HUDEP-2 (cell line): ENCODE measurements around the gene AOPEP.
A peak's percentile ranks its signal among the peaks of the same experiment; 100 is the strongest.
"Not testable (repeated sequence)": the region's sequence is repeated elsewhere in the genome, so short reads cannot be mapped to it uniquely, and the experiment has no call there.

Source experiments
- DNase-seq, 76 experiments: peaks; one replicate each; lab custom pipeline; 2025; ENCODE audit not compliant: unreplicated experiment in 76 of 76; lab: John Stamatoyannopoulos, UW

The AOPEP gene

GRCh38 chr9:94945197-94946144 lies 219.0 kb downstream of the AOPEP start:
- no peak for DNase-seq

DNA sequence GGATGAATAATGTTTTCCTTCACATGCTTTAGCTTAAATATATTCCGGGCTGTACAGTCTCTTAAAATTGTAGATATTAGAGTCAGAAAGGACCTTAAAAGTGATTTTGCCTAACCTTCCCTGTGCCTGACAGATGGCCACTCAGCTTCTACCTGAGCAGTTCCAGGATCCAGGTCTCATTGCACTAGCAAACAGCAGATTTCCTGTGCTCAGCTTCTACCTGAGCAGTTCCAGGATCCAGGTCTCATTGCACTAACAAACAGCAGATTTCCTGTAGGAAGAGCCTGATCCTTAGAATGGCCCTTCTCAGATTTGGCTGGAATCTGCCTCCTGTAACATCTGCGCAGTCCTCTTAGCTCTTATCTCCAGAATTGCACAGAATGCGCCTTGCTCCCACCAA lies 219.8 kb downstream of the AOPEP start:
- DNase-seq, result no peak

- DNase-seq, result no peak
Observed at GRCh38 chr9:94948567-94949235, 222.2 kb downstream of the AOPEP start.

DNA sequence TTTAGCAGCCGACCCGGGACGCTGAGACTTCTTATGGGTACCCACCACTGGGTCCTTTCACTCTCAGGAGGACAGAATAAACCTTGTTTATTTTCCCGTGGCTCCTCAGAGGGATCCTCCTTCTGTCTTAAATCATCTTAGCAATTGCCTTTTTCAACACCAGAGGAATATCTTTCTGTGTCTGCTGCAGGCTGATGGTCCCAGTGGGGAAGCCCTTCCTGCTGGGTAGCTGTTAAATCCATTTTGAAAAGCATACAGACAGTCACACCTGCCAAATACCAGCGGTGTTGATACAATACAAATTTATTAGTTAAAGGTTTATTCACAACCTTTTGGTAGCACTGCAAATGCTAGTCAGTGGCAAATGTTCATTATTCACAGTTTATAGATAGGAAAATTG lies 222.9 kb downstream of the AOPEP start:
- DNase-seq, result no peak

- DNase-seq, result no peak
Observed at GRCh38 chr9:94950040-94950578, 223.6 kb downstream of the AOPEP start.

- DNase-seq, result no peak
Observed at GRCh38 chr9:94950579-94951323, 224.3 kb downstream of the AOPEP start.

GRCh38 chr9:94951324-94952135 lies 225.0 kb downstream of the AOPEP start:
- no peak for DNase-seq

DNA sequence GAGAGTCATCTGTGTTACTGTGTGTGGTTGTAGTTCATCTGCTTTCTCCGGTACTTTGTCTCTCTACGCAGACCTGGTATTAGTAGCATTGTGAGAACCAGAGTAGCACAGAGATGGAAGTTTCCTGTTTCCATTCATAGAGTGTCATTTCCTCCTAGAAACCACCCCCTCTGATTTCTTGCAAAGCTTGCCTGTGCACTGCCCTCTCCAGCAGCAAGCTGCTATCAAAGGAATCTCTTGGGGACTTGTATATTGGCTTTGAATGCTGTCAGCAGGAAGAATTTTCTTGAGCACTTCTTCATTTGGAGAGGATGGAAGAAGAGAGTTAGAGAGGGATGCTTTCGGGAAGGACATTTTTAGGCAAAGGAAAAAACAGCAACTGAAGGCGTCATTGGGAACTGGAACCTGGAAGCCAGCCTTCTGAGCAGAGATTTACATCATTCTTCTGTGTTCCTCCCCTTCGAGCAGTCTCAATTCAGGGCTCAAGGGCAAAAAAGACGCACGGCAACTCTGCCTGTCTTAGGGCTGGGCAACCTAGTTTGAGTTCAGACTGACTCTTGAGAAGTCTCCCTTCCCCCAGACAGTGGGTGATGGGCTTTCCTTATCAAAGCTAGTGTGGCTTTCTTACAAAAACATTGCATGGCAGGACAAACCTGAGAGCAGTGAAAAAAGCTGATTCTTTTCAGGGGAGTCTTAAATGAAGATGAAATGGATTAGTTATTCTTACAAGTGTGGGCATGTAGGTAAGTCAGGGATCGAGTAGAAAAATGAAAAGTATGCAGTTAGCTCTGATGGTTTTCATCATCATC lies 226.3 kb downstream of the AOPEP start:
- DNase-seq, result no peak

DNA sequence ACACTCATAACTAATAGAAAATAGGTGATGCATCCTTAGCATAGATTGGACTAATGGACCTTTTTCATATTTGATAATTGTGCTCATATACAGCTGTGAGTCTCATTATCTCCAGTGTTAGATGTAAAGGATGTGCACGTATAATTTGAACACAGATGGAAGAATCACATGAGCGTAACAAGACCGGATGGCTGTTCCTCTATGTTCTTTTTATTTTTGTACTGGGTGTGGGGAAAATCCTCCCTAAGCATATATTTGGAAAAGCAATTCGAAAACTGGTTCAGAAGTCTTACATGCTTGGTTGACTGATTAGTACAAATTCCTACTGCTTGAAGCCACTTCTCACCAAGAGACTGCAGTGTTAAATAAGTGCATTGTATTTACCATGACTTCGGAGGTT lies 230.2 kb downstream of the AOPEP start:
- no peak for DNase-seq

- DNase-seq, result no peak
Observed at GRCh38 chr9:94960964-94961363, 234.5 kb downstream of the AOPEP start.

GRCh38 chr9:94961870-94962269 lies 235.4 kb downstream of the AOPEP start:
- no peak for DNase-seq

GRCh38 chr9:94965631-94966030 lies 239.1 kb downstream of the AOPEP start:
- not testable (repeated sequence) for DNase-seq

- not testable (repeated sequence) for DNase-seq
Observed at GRCh38 chr9:94966046-94966445, 239.5 kb downstream of the AOPEP start.

- DNase-seq, result no peak
Observed at GRCh38 chr9:94967482-94967881, 241.0 kb downstream of the AOPEP start.

DNA sequence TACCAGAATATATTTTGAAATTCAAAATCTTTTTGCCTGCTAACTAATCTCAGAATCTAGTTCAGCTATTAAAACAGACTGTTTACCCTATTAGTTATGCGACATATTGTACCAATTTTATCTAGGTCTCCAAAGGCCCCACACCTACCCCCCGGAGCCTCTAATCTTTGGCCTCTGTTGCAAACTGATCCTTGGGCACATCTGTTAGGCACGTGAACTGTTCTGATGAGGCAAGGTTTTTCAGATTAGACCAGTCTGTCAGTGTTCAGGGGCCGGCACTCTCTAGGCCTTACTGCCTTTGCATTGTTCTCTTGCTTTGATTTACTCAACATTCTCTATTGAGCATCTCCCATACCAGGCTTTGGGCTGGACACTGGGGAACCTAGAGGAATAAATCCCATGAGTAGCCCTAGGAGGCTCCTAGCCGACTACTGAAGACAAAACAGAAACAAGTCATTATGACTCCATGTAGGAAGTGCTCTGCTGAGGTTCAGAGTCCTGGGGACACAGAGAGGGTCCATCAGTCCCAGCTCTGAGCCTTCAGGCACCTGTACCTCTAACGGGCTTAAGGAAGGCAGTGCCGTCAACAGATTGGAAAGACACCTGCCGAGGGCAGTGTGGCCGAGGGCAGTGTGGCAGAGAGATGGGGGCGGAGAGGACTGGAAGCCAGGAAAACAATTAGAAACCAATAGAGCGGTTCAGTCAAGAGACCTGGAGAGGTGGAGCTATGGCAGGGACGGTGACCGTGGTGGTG lies 245.1 kb downstream of the AOPEP start:
- DNase-seq, result peak in 6 of 76 experiments; percentile 1 to 13 (median 6)

- DNase-seq, result no peak
Observed at GRCh38 chr9:94973451-94973941, 247.0 kb downstream of the AOPEP start.

- DNase-seq, result no peak
Observed at GRCh38 chr9:94974154-94974879, 247.8 kb downstream of the AOPEP start.

GRCh38 chr9:94975480-94975879 lies 249.0 kb downstream of the AOPEP start:
- no peak for DNase-seq
